ENCODE measurements around the gene SLC4A7.
A peak's percentile ranks its signal among the peaks of the same experiment; 100 is the strongest.
"Not testable (repeated sequence)": the region's sequence is repeated elsewhere in the genome, so short reads cannot be mapped to it uniquely, and the experiment has no call there.

The SLC4A7 gene

DNA sequence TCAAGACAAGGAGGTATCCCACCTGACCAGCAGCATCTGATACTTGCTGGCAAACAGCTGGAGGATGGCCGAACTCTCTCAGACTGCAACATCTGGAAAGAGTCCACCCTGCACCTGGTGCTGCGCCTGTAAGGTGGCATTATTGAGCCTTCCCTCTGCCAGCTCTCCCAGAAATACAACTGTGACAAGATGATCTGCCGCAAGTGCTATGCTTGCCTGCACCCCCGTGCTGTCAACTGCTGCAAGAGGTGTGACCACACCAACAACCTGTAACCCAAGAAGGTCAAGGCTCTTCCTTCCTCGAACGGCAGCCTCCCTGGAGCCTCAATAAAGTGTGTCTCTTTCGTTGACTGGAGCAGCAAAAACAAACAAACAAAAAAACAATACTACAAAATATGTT is 2.2 kb upstream of the SLC4A7 start:
- DNase-seq: no peak

DNA sequence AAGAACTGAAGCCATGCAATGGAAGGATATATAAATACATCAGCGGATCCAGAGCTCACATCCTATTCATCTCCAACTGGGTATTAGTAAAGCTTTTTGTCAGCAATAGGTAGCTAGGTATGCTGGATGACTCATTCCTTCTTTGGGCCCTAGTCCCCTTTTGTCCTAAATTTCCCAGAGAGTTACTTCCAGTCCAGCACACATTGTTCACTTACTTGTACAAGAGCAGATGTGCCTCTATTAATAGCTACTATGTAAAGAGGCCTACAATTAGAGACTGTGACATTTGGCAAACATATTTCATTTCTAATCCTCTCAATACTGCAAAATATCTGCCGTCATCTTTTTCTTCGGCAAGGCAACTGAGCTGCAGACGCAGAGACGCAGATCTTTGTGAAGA is 1.7 kb upstream of the SLC4A7 start:
- DNase-seq: peak; percentile 83

DNA sequence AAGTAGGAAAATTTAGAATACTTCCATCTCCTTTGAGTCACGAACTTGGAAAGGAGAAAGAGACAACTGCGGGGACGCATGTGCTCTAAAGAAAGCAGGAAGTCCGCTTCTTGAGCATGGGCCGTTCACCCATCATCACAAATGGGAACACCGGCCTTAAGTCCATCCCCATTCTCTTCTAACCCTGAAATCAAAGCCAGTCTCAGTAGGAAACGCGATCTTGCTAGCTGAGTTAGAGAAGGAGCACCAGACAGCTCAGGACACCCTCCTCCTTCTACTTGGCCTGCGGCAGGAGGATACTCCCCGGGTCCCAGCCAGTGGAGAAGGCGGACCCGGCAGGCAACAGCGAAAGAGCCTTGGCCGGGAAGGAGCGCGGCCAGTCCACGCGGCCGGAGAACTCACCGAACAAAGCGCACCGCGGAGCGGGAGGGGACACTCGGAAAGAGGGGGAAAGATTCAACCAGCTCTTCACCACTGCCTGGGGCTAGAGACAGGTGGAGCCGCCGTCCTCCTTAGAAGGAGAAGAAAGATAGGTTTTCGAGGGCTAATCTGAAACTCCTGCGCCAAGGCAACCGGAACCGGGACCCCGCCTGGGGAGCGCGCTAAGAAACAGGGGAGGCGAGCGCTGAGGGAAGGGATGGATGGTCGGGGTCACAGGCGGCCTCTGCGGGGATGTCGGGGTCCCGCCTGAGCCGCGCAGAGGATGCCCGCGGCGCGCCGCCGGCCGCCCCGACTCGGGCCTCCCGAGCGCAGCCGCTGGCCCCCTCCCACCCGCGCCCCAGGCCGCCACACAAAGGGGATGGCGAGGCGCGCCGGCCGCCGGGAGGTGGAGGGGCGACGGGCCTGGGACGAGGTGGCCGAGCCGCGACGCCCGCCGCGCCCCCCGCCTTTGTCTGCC is 818 bp downstream of the SLC4A7 start:
- no peak for DNase-seq

DNA sequence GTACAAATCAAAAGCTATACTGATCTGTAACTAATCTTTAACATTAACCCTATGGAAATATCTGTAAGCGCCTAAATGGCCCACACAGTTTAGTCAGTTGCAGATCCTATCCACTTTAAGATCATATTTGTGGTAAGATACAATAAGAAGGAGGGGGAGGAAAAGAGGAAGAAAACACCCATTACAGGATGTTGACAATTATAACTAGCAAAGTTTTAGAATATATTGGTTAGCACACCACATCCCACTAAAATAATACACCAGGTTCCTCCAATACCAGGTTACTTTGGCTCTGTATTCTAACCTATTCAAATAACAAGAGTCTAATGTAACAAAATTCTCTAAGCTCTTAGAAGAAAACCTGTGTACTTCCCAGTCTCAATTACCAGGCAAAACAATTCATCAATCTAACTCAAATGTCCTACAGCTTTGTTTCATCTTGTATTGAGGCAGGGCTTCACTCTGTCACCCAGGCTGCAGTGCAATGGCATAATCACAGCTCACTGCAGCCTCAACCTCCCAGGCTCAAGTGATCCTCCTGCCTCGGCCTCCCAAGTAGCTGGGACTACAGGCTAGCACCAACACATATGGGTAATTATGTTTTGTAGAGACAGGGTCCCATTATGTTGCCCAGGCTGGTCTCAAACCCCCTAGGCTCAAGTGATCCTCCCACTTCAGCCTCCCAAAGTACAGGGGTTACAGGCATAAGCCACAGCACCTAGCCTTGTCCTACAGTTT is 4.2 kb downstream of the SLC4A7 start:
- DNase-seq: no peak

DNA sequence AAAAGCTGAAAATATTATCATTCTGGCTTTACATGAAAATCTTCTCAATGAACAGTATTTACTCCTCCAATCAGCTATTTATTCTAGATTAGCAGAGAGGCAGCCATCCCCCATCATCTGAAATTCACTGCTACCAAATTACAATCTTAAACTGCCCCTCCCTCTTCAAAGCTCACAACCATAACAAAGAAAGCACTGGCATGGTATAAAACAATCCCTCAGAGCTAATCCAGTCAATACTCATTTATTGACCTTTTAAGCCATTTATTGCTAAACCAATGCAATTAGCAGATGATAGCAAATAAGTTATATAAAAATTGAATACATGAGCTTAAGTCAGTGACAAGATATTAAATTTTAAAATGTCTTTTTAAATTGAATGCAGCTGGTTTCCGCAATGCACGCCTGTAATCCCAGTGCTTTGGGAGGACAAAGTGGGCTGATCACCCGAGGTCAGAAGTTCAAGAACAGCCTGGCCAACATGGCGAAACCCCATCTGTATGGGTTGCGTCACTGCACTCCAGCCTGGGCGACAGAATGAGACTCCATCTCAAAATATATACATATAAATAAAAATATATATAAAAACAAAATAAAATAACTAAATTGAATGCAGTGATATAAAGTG is 12.1 kb downstream of the SLC4A7 start:
- DNase-seq: no peak

DNA sequence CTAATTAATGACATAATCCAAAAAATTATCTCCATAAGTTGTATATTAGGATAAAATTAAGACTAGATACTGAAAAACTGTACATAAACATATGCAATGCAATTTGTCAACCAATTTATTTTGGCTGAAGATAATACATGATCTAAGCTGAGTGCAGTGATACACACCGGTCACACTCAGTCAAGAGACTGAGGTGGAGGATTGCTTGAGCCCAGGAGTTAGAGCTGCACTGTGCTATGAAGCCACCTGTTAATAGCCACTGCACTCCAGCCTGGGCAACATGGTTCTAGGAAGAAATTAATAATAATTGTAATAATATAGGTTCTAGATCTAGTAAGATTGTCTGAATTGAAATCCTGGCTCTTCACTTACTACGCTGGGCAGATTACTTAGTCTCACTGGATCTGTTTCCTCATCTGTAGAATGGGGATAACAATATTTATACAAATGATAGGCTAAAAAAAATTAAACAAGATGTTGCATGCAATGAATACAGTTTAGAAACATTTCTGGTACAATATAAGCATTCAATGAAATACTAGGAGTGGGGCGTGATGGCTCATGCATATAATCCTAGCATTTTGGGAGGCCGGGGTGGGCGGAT is 15.8 kb downstream of the SLC4A7 start:
- no peak for DNase-seq

DNA sequence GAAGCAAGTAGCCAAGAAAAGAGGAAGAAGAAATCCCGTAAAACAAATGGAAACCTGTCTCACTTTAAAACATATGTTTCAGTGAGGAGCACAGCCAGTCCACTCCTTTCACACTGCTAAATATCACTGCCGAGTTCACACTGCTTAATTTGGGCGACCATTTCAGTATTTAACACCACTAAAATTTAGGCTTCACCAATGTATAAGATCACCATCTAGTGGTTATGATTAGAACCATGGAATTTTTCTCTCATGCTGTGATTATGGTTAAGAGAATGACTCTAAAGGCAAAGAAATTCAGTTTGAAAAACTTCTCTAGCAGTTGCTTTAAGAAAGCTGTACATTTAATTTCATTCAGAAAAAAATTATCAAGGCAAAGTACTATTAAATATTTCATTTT is 16.6 kb downstream of the SLC4A7 start:
- peak; percentile 32 for DNase-seq

DNA sequence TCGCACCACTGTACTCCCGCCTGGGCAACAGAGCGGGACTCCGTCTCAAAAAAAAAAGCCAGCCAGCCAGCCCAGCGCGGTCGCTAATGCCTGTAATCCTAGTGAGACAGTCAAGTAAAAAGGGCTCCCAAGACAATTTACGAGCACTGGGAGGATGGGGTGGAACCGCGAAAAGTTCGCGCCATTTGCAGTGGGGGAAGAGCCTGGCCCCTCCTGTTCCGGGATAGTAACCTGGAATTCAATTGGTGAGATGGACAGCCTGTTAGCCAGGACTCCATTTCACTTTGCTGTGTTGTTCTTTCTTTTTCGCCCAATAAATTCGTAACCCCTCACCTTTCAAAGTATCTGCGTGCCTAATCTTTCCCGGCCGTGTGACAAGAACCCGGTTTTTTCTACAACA is 19.5 kb downstream of the SLC4A7 start:
- no peak for DNase-seq

DNA sequence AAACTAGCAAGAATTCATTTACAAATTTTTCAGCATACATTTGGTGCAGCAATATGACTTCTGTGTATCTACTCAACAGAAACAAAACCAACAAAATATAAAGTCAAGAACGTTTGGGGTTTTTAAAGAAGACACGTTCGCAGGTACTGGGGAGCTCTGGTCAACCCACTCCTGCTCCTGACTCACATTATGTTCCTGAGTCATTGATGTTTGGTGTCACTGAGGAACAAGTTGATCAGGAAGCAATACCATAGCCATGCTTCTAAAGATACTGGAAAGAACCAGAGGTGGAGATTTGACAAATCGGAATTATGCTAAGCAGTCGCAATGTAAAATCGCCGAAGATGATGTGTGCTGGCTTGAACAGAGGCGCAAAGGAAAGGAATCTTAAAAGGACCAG is 22.0 kb downstream of the SLC4A7 start:
- DNase-seq: no peak

DNA sequence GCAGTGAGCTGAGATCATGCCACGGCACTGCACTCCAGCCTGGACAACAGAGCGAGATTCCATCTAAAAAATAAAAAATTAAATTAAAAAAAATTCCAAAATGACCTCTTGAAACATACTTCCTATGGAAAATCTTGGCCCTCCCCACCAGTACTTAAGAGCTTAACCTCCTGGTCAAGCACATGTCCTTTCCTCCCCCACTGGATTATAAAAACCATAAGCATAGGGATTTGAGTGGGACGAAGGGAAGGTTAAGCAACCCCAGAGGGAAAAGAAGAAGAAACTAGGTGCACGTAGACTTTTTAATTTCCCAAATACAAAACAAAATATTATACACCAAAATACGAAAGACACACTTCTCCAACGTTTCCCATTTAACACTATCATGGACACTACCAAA is 25.3 kb downstream of the SLC4A7 start:
- no peak for DNase-seq

DNA sequence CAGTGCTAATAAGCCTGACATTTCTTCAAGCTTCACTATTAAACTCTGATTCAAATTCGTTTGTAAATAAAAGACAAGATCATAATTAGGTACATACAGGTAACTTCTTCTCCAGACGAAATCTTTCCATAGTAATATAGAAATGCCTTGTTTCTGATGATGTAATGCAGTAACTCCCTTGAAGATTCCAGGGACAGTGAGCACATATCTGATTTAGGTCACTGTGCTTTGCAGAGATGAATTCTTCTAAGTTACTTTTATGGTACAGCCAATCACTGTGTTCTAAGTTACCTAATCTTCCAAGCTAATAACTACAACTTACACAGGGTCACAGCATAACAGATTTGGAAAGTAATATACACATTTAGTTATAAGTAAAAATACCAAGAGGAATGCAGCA is 27.6 kb downstream of the SLC4A7 start:
- DNase-seq: no peak

DNA sequence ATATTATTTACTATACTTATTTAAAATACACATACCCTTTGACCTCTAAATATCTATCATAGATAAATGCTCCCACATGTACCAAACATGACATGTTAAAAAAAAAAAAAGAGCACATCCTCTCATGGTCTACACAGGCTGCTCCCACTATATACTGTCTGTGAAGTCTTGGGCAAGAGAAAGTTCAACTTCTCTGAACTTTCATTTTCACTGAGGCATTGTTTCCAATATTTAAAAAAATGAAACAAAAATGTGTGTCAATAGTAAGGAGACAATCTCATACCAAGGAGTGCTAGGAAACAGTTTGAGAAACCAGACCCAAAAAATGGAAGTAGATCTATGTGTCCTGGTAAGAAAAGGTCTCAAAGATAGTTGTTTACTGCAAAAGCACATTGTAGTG is 29.3 kb downstream of the SLC4A7 start:
- DNase-seq: no peak

DNA sequence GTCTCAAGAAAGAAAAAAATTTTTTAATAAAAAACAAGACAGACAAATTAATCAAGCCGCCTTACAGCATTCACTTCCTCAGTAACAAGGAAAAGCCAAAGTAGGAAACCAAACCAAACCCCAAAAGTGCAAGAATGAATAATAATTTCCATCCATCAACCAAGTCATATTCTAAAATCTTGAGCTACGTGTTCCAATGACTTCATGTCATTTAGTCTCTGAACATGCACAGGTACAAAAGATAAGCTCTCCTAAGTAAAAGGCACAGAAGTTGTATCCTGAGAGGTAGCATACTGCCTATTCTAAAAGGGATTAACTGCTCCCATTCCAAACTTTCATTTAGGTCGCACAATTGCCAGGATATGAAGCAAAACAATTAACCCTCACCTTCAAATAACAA is 29.7 kb downstream of the SLC4A7 start:
- no peak for DNase-seq

DNA sequence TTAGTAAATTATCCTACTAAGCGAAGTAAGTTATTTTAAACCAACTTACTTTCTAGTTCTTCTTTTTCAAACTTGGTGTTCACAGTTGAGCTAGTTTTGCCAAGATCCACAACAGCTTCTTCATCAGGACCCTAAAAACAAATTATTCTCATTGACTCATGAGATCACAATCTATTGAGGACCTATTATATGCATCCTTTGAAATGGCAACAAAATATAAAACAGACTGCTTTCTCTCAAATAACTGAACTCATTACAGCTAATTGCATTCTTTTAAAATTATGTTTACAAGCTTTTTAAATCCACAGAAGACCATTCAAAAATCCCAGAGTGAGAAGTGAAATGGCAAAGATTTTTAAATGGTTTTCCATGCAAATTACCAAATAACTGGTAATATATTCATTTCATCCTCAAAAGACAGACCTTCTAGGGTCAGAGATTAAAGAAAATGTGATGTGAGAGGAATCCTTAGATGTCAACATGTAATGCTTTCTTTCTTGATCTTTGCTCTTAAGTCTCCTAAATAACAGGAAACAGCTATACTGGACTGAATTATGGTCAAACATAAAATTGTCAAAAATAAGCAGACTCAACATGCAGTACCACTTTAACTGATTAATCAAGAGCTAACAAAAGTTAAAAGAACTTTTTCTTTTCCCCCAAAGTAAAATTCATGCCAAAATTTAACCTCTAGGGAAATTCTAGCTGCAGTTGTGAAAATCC is 31.7 kb downstream of the SLC4A7 start:
- DNase-seq: no peak

DNA sequence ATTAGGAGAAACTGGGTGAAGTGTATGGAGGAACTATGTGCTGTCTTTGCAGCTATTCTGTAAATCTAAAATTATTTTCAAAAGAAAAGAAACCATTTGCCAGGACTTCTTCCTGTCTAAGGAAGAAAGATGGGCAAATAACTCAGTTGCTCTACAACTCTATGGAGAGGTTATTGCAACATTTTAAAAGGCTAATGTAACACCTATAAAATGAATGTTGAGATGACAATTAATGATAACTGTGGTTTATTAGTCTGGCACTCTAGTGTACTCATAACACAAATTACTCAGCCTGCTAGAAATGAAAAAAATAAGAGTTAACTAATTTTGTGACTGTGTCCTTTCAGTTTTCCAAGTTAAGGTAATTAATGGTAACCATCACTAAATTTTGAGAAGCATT is 32.3 kb downstream of the SLC4A7 start:
- no peak for DNase-seq

DNA sequence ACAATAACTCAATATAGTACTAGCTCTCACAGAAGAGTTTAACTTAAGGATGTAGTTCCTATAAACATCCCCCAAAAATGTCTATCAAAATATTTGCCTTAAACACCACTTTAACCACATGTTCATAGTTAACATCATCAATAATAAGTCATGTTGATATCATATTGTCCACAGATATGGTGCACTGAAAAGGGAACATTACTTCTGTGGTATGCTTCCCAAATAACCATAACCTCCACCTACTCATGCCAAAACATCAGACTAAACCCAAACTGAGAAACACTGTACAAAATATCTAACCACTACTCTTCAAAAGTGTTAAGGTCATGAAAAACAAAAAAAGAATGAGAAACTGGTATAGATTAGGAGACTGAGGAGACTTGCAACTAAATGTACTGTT is 32.9 kb downstream of the SLC4A7 start:
- DNase-seq: no peak

DNA sequence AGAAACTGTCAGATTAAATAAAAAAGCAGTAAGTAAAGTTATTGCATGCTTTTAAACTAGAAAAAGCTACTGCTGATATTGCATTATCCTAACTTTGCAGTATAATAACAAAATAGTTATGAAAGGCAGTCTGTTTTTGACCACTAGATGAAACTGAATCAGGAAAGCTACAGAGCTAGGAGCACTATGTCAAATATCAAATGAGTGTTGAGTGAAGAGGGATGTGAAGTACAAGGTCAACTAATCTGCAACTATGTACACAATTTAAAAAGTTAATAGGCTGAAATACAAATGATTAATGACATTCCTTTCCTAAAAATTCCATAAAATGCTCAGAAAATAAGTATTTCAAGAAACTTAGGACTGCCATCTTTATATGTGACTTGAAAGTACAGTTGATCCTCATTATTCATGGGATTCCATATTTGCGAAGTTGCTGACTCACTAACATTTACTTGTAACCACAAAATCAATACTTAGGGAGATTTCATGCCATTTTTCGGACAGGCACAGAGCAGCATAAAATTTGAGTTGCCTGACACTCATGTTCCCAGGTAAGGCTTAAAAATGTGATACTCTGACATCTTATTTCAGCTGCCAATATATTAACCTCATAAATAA is 34.5 kb downstream of the SLC4A7 start:
- DNase-seq: no peak

DNA sequence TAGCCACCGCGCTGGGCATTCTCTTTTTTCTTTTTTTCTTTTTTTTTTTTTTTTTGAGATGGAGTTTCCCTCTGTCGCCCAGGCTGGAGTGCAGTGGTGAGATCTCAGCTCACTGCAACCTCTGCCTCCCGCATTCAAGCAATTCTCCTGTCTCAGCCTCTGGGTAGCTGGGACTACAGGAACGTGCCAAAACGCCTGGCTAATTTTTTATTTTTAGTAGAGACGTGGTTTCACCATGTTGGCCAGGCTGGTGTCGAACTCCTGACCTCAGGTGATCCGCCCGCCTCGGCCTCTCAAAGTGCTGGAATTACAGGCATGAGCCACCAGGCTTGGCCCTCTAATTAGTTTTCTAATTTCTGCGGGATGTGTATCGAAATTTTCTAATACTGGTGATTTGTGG is 41.2 kb downstream of the SLC4A7 start:
- DNase-seq: not testable (repeated sequence)

DNA sequence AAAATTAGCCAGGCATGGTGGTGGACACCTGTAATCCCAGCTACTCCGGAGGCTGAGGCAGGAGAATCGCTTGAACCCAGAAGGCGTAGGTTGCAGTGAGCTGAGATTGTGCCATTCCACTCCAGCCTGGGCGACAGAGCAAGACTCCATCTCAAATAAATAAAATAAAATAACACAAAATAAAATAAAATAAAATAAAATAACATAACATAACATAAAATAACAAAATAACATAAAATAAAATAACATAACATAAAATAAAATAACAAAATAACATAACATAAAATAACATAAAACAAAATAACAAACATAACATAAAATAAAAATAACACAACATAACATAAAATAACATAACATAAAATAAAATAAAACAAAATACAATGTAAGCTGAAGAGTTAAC is 45.8 kb downstream of the SLC4A7 start:
- DNase-seq: not testable (repeated sequence)

DNA sequence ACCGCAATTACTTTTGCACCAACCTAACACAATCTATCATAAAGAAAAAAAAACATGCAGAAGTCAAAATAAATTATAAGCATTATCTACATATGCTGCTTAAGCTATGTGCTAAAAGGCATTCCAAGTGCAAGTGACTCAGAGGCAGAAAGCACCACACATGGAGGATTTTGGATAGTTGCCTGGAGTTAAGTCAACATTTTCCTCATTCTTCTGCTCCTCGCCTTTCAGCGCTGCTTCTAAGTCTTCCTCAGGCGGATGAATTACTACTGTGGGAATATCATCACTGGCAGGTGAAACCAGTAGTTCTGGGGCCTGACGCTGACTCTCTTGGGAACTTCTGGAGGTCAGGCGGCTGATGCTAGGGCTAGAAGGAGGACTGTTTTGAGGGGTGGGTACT is 53.1 kb downstream of the SLC4A7 start:
- no peak for DNase-seq

DNA sequence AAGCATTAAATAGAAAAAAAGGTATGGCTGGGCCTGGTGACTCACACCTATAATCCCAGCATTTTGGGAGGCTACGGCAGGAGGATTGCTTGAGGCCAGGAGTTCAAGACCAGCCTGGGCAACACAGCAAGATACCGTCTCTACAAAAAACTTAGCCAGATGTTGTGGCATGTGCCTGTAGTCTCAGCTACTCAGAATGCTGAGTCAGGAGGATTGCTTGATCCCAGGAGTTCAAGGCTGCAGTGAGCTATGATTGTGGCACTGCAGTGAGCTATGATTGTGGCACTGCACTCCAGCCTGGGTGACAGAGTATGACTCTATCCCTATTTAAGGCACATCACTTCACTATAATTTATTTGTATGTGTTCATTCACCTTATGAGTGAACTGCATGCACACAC is 54.3 kb downstream of the SLC4A7 start:
- no peak for DNase-seq

DNA sequence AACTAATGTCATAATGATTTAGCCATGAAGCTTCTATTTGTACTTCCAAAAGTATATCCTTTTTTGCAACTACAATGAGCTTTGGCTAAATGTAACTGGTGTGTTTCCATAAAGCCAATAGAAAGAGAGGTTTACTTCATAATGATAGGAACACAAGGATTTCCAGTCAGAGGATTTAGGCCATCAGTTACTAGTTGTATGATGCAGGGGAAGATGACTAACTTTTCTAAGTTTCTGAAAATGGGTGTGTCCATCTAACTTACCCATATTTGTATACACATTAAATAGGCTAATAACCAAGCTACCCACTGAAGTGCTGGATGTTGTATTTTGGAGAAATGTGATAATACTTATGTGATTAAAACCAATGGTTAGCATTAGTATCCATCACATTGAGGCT is 55.7 kb downstream of the SLC4A7 start:
- DNase-seq: no peak

All from NCI-H1694 treated with DMSO at 0.1 percent for 48 hours (cell line).